IMR-90 (cell line): Measurements from ENCODE around the gene CD276. TPM values are rescaled to one million over a fixed set of nuclear protein-coding genes. Genes with fewer than 3 reads are reported as not detected.

ENCODE experiments used
- ATAC-seq: fragments of 200-7000 bp; cut with Tn5 transposase; 2 replicates; pipeline ENCODE4 v1.9.1; 2020; ENCODE audit warnings: low read depth, mild to moderate bottlenecking, moderate library complexity
- BruUV-seq: library from RNA; stranded (reverse); fragments of 400-500 nt; replicated peaks from 2 replicates; lab custom pipeline; 2021; lab: Mats Ljungman, UMichigan
- CTCF ChIA-PET: fragments of 300-600 bp; formaldehyde crosslinking; extraction: SDS; loops from one replicate; lab custom pipeline; 2021; ENCODE audit warnings: antibody characterized with exemption; lab: Yijun Ruan, JAX
- POLR2A ChIA-PET: fragments of 300-600 bp; sonication (Branson Sonifier 250); formaldehyde crosslinking; loops from one replicate; lab custom pipeline; 2022; ENCODE audit warnings: antibody characterized with exemption; ENCODE audit not compliant: unreplicated experiment; lab: Charles Lee
- DNase-seq: peaks from one replicate; pipeline ENCODE4 v3.0.0; 2013
- H2AFZ ChIP-seq: replicated peaks from 2 replicates; pipeline ENCODE3; 2013; ENCODE audit warnings: low read length, mild to moderate bottlenecking; ENCODE audit not compliant: poor library complexity
- H2AK5ac ChIP-seq: 2 replicates; pipeline ENCODE4 v1.6.1; 2013; ENCODE audit warnings: low read depth, low read length, inconsistent platforms
- H2AK9ac ChIP-seq: replicated peaks from 2 replicates; pipeline ENCODE3; 2013; ENCODE audit warnings: mild to moderate bottlenecking, low read depth, low read length, moderate library complexity; ENCODE audit not compliant: poor library complexity
- H2BK120ac ChIP-seq: 2 replicates; pipeline ENCODE4 v1.6.1; 2013; ENCODE audit warnings: low read depth, low read length, inconsistent platforms
- H2BK15ac ChIP-seq: 3 replicates; pipeline ENCODE4 v1.6.1; 2013; ENCODE audit warnings: low read depth, low read length, inconsistent platforms
- H2BK20ac ChIP-seq: 2 replicates; pipeline ENCODE4 v1.6.1; 2013; ENCODE audit warnings: low read depth, mild to moderate bottlenecking, inconsistent platforms, low read length, moderate library complexity
- H2BK5ac ChIP-seq: 2 replicates; pipeline ENCODE4 v1.6.1; 2013; ENCODE audit warnings: mild to moderate bottlenecking, low read depth, low read length, inconsistent platforms; ENCODE audit not compliant: poor library complexity, severe bottlenecking
- H3K14ac ChIP-seq: replicated peaks from 2 replicates; pipeline ENCODE4 v1.6.1; 2013; ENCODE audit warnings: low read depth, low read length, inconsistent platforms
- H3K18ac ChIP-seq: 2 replicates; pipeline ENCODE4 v1.6.1; 2013; ENCODE audit warnings: low read depth, low read length, control low read depth
- H3K23ac ChIP-seq: 2 replicates; pipeline ENCODE4 v1.6.1; 2013; ENCODE audit warnings: low read depth, low read length, inconsistent platforms
- H3K27ac ChIP-seq: 2 replicates; pipeline ENCODE4 v1.5.1; 2013; ENCODE audit warnings: mild to moderate bottlenecking, control low read depth, low read length; ENCODE audit not compliant: insufficient read depth
- H3K27me3 ChIP-seq: 2 replicates; pipeline ENCODE4 v1.6.1; 2013; ENCODE audit warnings: low read length; ENCODE audit not compliant: control insufficient read depth, insufficient read depth
- H3K36me3 ChIP-seq: 2 replicates; pipeline ENCODE4 v1.6.1; 2013; ENCODE audit warnings: low read length, mixed read lengths; ENCODE audit not compliant: control insufficient read depth, insufficient read depth
- H3K4ac ChIP-seq: 2 replicates; pipeline ENCODE4 v1.6.1; 2013; ENCODE audit warnings: low read depth, low read length, inconsistent platforms
- H3K4me1 ChIP-seq: 2 replicates; pipeline ENCODE4 v1.6.1; 2013; ENCODE audit warnings: low read length, mixed read lengths; ENCODE audit not compliant: control insufficient read depth, insufficient read depth
- H3K4me2 ChIP-seq: 2 replicates; pipeline ENCODE4 v1.6.1; 2013; ENCODE audit warnings: low read depth, mild to moderate bottlenecking, control low read depth, low read length, moderate library complexity
- H3K4me3 ChIP-seq: 2 replicates; pipeline ENCODE4 v1.5.1; 2013; ENCODE audit warnings: low read depth, mild to moderate bottlenecking, control low read depth, low read length, moderate library complexity; ENCODE audit not compliant: insufficient read depth
- H3K56ac ChIP-seq: 2 replicates; pipeline ENCODE4 v1.6.1; 2013; ENCODE audit warnings: low read length, inconsistent platforms; ENCODE audit not compliant: insufficient read depth; ENCODE audit errors: extremely low read depth
- H3K79me1 ChIP-seq, 2 experiments: 2 replicates each; pipeline ENCODE4 v1.6.1; 2013; ENCODE audit warnings: low read length in 2 of 2, inconsistent platforms in 1 of 2, low read depth in 1 of 2
- H3K9ac ChIP-seq: 2 replicates; pipeline ENCODE4 v1.6.1; 2013; ENCODE audit warnings: low read depth, low read length, control low read depth
- H3K9me1 ChIP-seq: 2 replicates; pipeline ENCODE4 v1.6.1; 2013; ENCODE audit warnings: low read length, inconsistent platforms; ENCODE audit not compliant: insufficient read depth
- H3K9me3 ChIP-seq: 2 replicates; pipeline ENCODE4 v1.6.1; 2013; ENCODE audit warnings: low read length; ENCODE audit not compliant: control insufficient read depth, insufficient read depth
- H4K20me1 ChIP-seq: 2 replicates; pipeline ENCODE4 v1.6.1; 2013; ENCODE audit warnings: low read length, inconsistent platforms; ENCODE audit not compliant: insufficient read depth
- H4K5ac ChIP-seq: 2 replicates; pipeline ENCODE4 v1.6.1; 2013; ENCODE audit warnings: mild to moderate bottlenecking, low read depth, low read length, control low read depth
- H4K8ac ChIP-seq, 2 experiments: 2 replicates each; pipeline ENCODE4 v1.6.1; 2013; ENCODE audit warnings: low read depth in 2 of 2, low read length in 2 of 2, control low read depth in 1 of 2, inconsistent platforms in 1 of 2
- H4K91ac ChIP-seq: 2 replicates; pipeline ENCODE4 v1.6.1; 2013; ENCODE audit warnings: low read depth, low read length, inconsistent platforms; ENCODE audit not compliant: insufficient read depth
- BHLHE40 ChIP-seq: fragments of 150-350 bp; IDR thresholded peaks from 2 replicates; pipeline ENCODE4 v1.6.1; 2016; ENCODE audit warnings: mild to moderate bottlenecking, low read depth, low read length
- FOS ChIP-seq: fragments of 150-350 bp; IDR thresholded peaks from 2 replicates; pipeline ENCODE4 v1.6.1; 2016; ENCODE audit warnings: low read depth, low read length
- MXI1 ChIP-seq: IDR thresholded peaks from 2 replicates; pipeline ENCODE4 v1.6.1; 2012; ENCODE audit warnings: low read depth, mild to moderate bottlenecking, low read length, moderate library complexity, borderline replicate concordance
- NFE2L2 ChIP-seq: fragments of 150-350 bp; IDR thresholded peaks from 2 replicates; pipeline ENCODE4 v1.6.1; 2016; ENCODE audit warnings: low read depth, mild to moderate bottlenecking, low read length
- whole genome bisulfite sequencing, 2 experiments: methylation state at CpG; one replicate each; pipeline versions ENCODE4 v1.1.5 to v1.1.7; 2013; ENCODE audit warnings: missing lambda C conversion rate in 2 of 2; ENCODE audit not compliant: insufficient read length in 1 of 2; ENCODE audit errors: extremely low coverage in 2 of 2; 5-methylcytosine and 5-hydroxymethylcytosine counted together
- dilution Hi-C: fragments of 300-500 bp; cut with HindIII; formaldehyde crosslinking; loops from one replicate; pipeline ENCODE4 v1.14.3; 2018; ENCODE audit warnings: low sequenced_read_pairs; ENCODE audit not compliant: unreplicated experiment
- in situ Hi-C: fragments of 300-500 bp; cut with MboI; formaldehyde crosslinking; loops from 3 replicates; pipeline ENCODE4 v1.14.3; 2019; ENCODE audit warnings: low sequenced_read_pairs, inconsistent platforms, mixed read lengths
- intact Hi-C: fragments of 100-400 bp; cut with micrococcal nuclease; formaldehyde crosslinking; loops from 2 replicates; pipeline ENCODE4 v1.10.0; 2022
- polyA plus RNA-seq, 3 experiments: library from polyadenylated mRNA; depleted of rRNA; stranded (reverse); fragments of >200 nt; gene quantifications; 2 replicates each; pipeline ENCODE4 v1.2.3, GENCODE V29; 2012; ENCODE audit warnings: low replicate concordance in 1 of 3
- total RNA-seq: library from RNA; depleted of rRNA; stranded (reverse); fragments of >200 nt; gene quantifications from 2 replicates; pipeline ENCODE4 v1.2.3, GENCODE V29; 2012
- TF ChIP-seq, protein P1 (sequence below): conservative IDR thresholded peaks from 2 replicates; pipeline ENCODE4 v1.5.1; 2012; ENCODE audit warnings: mild to moderate bottlenecking, low read depth, low read length, improper control_type of control experiment
- TF ChIP-seq, protein P2 (sequence below): fragments of 150-350 bp; IDR thresholded peaks from 2 replicates; pipeline ENCODE4 v1.6.1; 2016; ENCODE audit warnings: low read depth, mild to moderate bottlenecking, low read length, moderate library complexity, borderline replicate concordance

The CD276 gene
- total and polyA plus RNA-seq, 2 of the 4 experiments (the other 2 are of a cell fraction), result 30.8 to 149 TPM

DNA sequence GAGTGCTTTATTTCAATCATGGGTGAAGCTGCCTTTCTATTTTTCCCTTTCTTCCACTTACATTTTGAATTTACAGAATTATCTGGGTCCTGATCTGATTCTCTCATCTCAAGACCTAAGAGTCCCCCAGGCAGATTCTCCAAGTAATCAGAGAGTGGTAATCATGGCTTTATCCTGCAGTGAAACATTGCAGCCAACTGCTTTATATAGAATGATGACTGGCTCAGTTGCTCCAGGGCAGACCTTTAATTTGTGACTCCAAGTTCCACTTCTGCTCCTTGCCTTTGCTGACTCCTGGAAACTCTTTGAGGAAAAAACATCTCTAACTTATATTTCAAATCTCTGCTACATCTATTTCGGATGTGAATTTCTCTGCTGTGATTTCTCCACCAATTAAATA lies 25.5 kb upstream of the CD276 start:
- H4K8ac ChIP-seq, result no peak overlapping the region

More for the DNA sequence above, 25.5 kb upstream of the CD276 start:
- Histone ChIP-seq H3K4ac (no peak overlapping the region), H3K4me1 (no peaks in the 10 kb centered on the region), H2BK15ac (no peak overlapping the region), H3K18ac (no peak overlapping the region), H2AK5ac (no peak overlapping the region), H3K4me3 (no peak overlapping the region), H3K27ac (no peak overlapping the region), H2AK9ac (no peak overlapping the region), H3K9me1 (no peaks in the 10 kb centered on the region), H3K14ac (no peak overlapping the region), H3K56ac (no peak overlapping the region), H2BK5ac (no peak overlapping the region), H2BK20ac (no peak overlapping the region), H3K36me3 (no peaks in the 10 kb centered on the region), H3K4me2 (no peak overlapping the region), H3K9me3 (peaks cover 4% of the 10 kb centered on the region), H4K5ac (no peak overlapping the region), H2AFZ (no peak overlapping the region), H3K27me3 (peaks cover 24% of the 10 kb centered on the region), H4K20me1 (no peaks in the 10 kb centered on the region), H3K9ac (no peak overlapping the region), H3K23ac (no peak overlapping the region), H4K91ac (no peak overlapping the region), H2BK120ac (no peak overlapping the region), H3K79me1 (no peaks in the 10 kb centered on the region)
- in situ Hi-C loops, result no loop called here
- ATAC-seq (no peak), DNase-seq (no peak)
- WGBS, 2 experiments, result 40% methylated on average over 1 of the region's 1 CpG; no CpG with 5 or more reads in 1 of the 2 experiments
- CTCF ChIA-PET, result no interaction called here
- intact Hi-C loops, result no loop called here
- POLR2A ChIA-PET, result no interaction called here
- BruUV-seq, result no TSS peak
- TF ChIP-seq, protein P1, sequence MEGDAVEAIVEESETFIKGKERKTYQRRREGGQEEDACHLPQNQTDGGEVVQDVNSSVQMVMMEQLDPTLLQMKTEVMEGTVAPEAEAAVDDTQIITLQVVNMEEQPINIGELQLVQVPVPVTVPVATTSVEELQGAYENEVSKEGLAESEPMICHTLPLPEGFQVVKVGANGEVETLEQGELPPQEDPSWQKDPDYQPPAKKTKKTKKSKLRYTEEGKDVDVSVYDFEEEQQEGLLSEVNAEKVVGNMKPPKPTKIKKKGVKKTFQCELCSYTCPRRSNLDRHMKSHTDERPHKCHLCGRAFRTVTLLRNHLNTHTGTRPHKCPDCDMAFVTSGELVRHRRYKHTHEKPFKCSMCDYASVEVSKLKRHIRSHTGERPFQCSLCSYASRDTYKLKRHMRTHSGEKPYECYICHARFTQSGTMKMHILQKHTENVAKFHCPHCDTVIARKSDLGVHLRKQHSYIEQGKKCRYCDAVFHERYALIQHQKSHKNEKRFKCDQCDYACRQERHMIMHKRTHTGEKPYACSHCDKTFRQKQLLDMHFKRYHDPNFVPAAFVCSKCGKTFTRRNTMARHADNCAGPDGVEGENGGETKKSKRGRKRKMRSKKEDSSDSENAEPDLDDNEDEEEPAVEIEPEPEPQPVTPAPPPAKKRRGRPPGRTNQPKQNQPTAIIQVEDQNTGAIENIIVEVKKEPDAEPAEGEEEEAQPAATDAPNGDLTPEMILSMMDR, result no peak
- TF ChIP-seq MXI1 (no peak), FOS (no peak), BHLHE40 (no peak), NFE2L2 (no peak)
- TF ChIP-seq, protein P2, sequence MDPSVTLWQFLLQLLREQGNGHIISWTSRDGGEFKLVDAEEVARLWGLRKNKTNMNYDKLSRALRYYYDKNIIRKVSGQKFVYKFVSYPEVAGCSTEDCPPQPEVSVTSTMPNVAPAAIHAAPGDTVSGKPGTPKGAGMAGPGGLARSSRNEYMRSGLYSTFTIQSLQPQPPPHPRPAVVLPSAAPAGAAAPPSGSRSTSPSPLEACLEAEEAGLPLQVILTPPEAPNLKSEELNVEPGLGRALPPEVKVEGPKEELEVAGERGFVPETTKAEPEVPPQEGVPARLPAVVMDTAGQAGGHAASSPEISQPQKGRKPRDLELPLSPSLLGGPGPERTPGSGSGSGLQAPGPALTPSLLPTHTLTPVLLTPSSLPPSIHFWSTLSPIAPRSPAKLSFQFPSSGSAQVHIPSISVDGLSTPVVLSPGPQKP, result no peak
- dilution Hi-C loops, result no loop called here
